HUES64 (cell line): ENCODE results near the gene PRKCZ.
A peak's percentile ranks its signal among the peaks of the same experiment; 100 is the strongest.

Experiments
- H3K27ac ChIP-seq: 2 replicates; pipeline ENCODE4 v1.7.0; 2013; ENCODE audit warnings: low read depth, low read length, inconsistent platforms
- H3K27me3 ChIP-seq: 2 replicates; pipeline ENCODE4 v1.6.1; 2013; ENCODE audit warnings: mild to moderate bottlenecking, low read length; ENCODE audit not compliant: insufficient read depth
- H3K36me3 ChIP-seq: 2 replicates; pipeline ENCODE4 v1.6.1; 2013; ENCODE audit warnings: mild to moderate bottlenecking, low read length; ENCODE audit not compliant: insufficient read depth
- H3K4me1 ChIP-seq: 2 replicates; pipeline ENCODE4 v1.6.1; 2013; ENCODE audit warnings: mild to moderate bottlenecking, low read length, moderate library complexity; ENCODE audit not compliant: insufficient read depth
- H3K4me3 ChIP-seq: 2 replicates; pipeline ENCODE4 v1.5.1; 2013; ENCODE audit warnings: mild to moderate bottlenecking, low read length, moderate library complexity
- H3K9ac ChIP-seq: 2 replicates; pipeline ENCODE4 v1.6.1; 2013; ENCODE audit warnings: mild to moderate bottlenecking, low read depth, low read length
- H3K9me3 ChIP-seq: 2 replicates; pipeline ENCODE4 v1.6.1; 2013; ENCODE audit warnings: low read depth, low read length; ENCODE audit not compliant: insufficient read depth
- WGBS: fragments of 150-250, 120-280 bp; methylation state at CpG from one replicate; pipeline ENCODE4 v1.1.7; 2013; ENCODE audit warnings: missing lambda C conversion rate; 5-methylcytosine and 5-hydroxymethylcytosine counted together

PRKCZ gene

DNA sequence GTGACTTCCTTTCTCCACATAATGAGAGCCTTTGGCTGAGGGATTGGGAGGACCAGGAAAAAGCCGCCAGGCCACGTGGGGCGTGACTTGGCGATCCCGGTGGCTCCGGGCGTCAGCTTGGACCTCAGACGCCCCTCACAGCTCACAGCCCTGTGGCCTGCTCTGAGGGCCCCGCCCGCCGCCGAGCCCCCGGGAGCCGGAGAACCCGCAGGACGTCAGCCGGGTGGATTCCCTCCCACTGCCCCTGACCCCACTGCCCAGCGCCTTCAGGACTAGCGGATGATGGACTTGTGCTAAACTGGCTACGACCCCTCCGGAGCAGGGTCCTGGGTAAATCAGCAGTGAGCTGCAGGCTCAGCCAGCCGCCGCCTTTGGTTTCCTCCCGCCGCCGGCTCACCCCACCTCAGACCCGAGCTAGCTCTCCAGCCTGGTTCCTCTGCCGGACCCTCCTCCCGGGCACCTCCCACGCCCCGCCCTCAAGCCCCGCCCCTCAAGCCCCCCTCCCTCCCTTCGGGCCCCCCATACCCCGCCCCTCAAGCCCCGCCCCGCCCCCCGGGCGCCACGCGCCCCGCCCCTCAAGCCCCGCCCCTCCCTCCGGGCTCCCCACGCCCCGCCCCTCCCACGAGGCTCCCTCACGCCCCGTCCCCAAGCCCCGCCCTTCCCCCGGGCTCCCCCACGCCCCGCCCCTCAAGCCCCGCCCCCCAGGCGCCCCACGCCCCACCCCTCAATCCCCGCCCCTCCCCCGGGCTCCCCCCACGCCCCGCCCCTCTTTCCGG lies 154.4 kb downstream of the PRKCZ start:
- H3K27me3 ChIP-seq, result peaks cover 8% of the 10 kb centered on the region
- peak overlapping the region; percentile 67 for H3K9ac ChIP-seq
- no peaks in the 10 kb centered on the region for H3K36me3 ChIP-seq
- peak overlapping the region; percentile 77; the same call in 1 of the 2 replicates for H3K27ac ChIP-seq
- no peaks in the 10 kb centered on the region for H3K4me1 ChIP-seq
- WGBS, result 4% methylated on average over 27 of the region's 60 CpGs
- no peaks in the 10 kb centered on the region for H3K9me3 ChIP-seq
- peak overlapping the region; percentile 60 for H3K4me3 ChIP-seq

DNA sequence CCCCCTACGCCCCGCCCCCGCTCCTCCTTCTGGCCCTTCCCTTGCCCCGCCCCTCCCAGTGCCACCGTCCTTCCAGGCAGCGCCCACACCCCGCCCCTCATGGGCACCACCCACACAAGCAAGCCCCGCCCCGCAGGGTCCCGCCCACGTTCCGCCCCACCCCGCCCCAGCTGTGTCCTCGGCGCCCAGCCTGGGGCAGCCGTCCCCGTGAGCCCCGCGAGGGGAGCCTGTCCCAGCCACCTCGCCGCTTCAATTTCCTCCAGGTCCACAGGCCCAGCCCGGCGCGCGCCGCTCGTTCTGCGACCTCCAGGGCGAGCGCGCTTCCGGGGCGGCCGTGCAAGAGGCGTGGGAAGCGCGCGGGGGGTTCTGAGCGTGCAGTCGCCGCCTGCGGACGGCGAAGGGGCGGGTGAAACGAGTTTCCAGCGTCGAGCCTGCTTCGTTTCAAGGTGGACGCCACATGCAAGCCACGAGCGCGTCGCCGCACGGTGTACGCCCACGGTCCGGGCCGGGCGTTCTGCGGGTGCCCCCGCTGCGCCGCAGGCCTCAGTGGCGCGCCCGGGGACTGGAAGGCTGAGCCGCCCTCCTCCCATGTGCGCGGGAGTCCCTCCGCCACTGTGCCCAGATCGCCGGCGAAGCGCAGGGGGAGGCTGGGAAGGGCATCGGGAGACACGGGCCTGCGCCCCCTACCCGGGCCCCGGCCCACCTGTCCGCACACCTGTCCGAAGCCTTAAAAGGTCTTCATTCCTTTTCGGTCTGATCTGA lies 155.2 kb downstream of the PRKCZ start:
- Histone ChIP-seq H3K4me1 (no peaks in the 10 kb centered on the region), H3K4me3 (peak overlapping the region; percentile 56), H3K9me3 (no peaks in the 10 kb centered on the region), H3K27ac (no peak overlapping the region), H3K36me3 (no peaks in the 10 kb centered on the region), H3K9ac (peak overlapping the region; percentile 65), H3K27me3 (peaks cover 8% of the 10 kb centered on the region)
- 11% methylated on average over 77 of the region's 84 CpGs for WGBS

DNA sequence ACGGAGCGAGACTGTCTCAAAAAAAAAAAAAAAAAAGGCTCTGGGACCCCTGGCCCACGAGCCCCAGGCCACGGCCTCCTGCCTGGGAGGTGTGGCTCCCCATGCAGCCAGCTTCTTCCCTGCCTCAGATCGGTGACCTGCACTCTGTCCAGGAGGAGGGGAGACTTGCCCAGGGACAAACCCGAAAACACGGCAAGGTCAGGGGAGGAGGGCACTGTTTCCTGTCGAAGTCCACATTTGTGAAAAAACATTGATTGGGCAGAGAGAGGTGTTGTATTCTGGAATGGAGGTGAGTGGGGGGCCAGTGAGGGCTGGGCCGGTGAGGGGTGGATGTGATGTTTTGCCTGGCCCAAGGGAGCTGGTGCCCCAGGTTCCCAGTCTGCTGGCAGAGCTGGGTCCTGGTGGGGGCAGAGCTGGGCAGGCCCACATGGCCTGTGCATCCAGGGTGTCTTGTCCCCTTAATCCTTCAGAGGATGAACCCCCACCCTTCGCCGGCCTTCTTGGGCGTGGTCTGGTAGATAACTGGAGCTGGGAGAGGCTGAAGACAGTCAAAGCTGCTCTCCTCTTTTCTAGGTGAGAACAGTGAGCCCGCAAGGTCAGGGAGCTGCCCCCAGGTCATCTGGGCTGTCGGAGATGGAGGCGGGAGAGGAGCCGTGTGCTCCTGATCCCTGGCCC lies 156.7 kb downstream of the PRKCZ start:
- Histone ChIP-seq H3K27me3 (peaks cover 8% of the 10 kb centered on the region), H3K27ac (no peak overlapping the region), H3K36me3 (no peaks in the 10 kb centered on the region), H3K9me3 (no peaks in the 10 kb centered on the region), H3K4me1 (no peaks in the 10 kb centered on the region), H3K4me3 (no peak overlapping the region), H3K9ac (no peak overlapping the region)
- WGBS, result 89% methylated on average over 16 of the region's 16 CpGs

DNA sequence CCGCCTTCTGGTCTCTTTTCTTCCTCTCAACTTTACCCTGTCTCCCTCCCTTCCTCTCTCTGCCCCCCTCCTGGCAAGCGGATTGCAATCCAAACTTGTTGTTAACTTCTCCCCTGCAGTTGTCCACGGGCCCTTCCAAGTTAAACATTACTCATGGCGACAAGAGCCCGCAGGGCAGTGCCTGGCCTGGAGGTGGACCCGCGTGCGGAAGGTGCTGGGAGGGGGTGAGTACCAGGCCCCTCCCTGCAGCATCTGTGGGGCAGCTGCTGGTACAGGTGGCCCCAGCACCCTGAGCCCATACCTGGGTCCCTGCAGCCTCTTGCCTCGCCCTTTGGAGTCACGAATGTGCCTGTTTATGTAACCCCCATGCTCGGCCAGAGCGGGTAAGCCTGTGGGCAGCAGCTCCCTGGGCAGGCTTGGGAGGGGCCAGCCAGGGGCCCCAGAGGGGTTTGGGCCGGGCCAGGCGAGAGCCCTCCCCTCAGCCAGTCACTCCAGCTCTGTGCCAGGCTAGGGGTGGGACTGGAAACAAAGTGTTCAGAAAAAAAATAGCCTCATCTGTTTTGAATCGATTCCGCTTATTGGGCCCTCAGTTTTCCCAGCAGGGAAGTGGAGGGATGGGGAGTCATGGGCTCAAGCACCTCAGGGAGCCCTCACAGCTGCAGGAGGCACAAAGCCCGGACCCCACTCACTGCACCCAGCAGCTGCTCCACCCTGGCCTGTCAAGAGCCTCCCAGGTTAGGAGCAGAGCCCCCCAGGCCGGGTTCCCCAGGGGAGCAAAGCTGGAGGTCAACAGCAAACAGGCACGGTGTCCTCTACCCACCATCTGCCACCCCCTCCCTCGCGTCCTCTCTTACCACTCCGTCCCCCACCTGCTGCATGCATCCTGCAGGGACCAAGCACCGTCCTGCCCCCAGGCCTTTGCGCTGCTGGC lies 158.4 kb downstream of the PRKCZ start:
- peaks cover 11% of the 10 kb centered on the region for H3K4me1 ChIP-seq
- no peaks in the 10 kb centered on the region for H3K36me3 ChIP-seq
- H3K9ac ChIP-seq, result no peak overlapping the region
- no peak overlapping the region for H3K4me3 ChIP-seq
- peaks cover 8% of the 10 kb centered on the region for H3K27me3 ChIP-seq
- no peaks in the 10 kb centered on the region for H3K9me3 ChIP-seq
- H3K27ac ChIP-seq, result no peak overlapping the region
- 85% methylated on average over 24 of the region's 24 CpGs for WGBS

DNA sequence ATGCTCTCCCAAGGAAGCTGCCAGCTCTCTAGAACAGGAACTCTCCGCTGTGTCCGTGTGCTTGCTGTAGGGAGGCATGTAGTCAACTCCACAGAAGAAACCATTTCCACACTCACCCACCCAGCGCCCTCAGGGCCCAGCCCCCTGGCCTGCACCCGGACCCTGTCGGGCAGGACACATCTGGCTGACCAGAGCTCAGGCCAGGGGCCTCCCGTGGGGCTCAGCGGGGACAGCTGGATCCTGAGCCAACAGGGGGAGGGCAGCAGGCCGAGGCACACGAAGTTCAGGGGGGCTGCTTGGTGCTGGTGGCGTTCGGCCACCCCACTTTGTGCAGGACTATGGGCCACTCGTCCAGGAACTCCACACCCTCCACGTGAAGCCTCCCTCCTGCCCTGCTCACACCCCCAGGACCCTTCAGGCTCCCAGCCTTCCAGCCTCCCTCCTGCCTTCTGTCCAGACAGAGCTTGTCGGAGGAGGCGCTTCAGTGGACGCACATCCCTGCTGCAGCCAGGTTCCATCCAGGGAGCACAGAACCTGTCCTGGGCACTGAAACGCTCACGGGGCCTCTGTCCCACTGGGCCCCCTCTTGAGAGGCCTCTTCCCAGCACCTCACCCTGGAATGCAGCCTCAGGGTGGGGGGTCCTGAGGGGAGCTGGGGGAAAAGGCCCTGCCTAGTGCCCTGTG lies 159.3 kb downstream of the PRKCZ start:
- WGBS, result 87% methylated on average over 18 of the region's 18 CpGs
- no peaks in the 10 kb centered on the region for H3K36me3 ChIP-seq
- no peak overlapping the region for H3K9ac ChIP-seq
- no peak overlapping the region for H3K4me3 ChIP-seq
- no peaks in the 10 kb centered on the region for H3K9me3 ChIP-seq
- H3K4me1 ChIP-seq, result peaks cover 18% of the 10 kb centered on the region
- peaks cover 8% of the 10 kb centered on the region for H3K27me3 ChIP-seq
- no peak overlapping the region for H3K27ac ChIP-seq

DNA sequence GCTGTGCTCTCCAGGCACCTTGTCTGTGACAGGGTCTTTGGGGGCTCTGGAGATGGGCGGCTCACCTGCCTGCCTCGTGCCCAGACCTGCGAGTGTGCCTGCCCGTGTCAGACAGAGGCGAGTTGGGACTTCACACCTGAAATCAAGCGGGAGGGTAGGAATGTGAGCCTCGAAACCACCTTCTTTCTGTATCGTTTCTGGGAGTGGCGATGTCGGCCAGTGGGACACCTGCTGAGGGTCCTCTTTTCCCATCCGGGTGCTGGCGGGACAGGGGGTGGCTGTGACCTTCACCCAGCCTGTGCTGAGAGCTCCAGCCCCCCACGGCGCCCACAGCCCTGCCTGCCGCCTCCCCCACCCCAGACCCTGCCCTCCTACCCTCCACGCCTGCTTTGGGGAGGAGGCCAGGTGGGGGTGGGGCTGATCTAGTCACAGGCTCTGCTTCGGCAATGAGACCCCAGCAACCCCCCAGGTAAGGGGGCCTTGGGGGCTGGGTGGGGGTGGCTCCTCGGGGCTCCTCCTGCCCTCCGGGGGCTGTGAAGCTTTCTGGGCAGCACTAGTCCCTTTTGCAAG lies 160.0 kb downstream of the PRKCZ start:
- H3K4me3 ChIP-seq, result no peak overlapping the region
- no peaks in the 10 kb centered on the region for H3K36me3 ChIP-seq
- H3K27me3 ChIP-seq, result peaks cover 8% of the 10 kb centered on the region
- no peak overlapping the region for H3K27ac ChIP-seq
- peaks cover 18% of the 10 kb centered on the region for H3K4me1 ChIP-seq
- whole genome bisulfite sequencing, result 86% methylated on average over 15 of the region's 19 CpGs
- no peak overlapping the region for H3K9ac ChIP-seq
- H3K9me3 ChIP-seq, result no peaks in the 10 kb centered on the region

DNA sequence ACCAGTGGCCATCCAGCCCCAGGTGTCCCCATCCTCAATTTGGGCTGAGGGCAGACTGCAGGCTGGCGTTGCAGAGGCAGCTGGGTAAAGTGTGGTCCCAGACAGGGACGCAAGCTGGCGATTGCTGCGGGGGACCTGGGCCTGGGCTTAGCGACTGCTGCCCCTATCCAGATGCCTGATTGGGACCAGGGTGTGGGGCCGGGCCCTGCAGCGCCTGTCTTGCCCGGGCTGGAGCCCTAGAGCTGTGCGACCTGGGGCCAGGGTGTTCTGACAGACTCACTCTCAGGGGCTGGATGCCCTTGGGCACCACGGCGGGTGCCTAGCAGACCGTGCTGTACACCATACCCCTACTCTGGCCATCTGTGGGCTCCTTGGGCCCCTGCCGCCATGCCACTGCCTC lies 160.6 kb downstream of the PRKCZ start:
- Histone ChIP-seq H3K9me3 (no peaks in the 10 kb centered on the region), H3K9ac (no peak overlapping the region), H3K4me1 (peaks cover 18% of the 10 kb centered on the region), H3K36me3 (no peaks in the 10 kb centered on the region), H3K27me3 (peaks cover 5% of the 10 kb centered on the region), H3K4me3 (no peak overlapping the region), H3K27ac (no peak overlapping the region)
- WGBS, result 92% methylated on average over 13 of the region's 13 CpGs

DNA sequence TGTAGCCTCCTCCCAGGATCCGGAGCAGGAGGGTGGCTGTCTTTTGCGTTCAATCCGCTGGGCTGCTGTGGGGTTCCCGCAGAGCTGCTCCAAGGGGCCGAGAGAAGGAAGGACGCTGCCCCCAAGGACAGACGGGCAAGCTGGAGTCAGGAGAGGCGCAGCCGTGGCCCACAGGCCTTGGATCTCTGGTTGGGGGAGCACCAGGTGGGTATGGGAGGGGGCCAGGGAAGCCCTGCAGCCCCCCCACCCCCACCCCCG lies 162.0 kb downstream of the PRKCZ start:
- Histone ChIP-seq H3K4me3 (peak overlapping the region; percentile 47; the same call in 1 of the 2 replicates), H3K27me3 (no peaks in the 10 kb centered on the region), H3K9me3 (no peaks in the 10 kb centered on the region), H3K27ac (peak overlapping the region; percentile 91), H3K36me3 (no peaks in the 10 kb centered on the region), H3K4me1 (peaks cover 18% of the 10 kb centered on the region), H3K9ac (peak overlapping the region; percentile 72)
- 22% methylated on average over 9 of the region's 10 CpGs for WGBS

DNA sequence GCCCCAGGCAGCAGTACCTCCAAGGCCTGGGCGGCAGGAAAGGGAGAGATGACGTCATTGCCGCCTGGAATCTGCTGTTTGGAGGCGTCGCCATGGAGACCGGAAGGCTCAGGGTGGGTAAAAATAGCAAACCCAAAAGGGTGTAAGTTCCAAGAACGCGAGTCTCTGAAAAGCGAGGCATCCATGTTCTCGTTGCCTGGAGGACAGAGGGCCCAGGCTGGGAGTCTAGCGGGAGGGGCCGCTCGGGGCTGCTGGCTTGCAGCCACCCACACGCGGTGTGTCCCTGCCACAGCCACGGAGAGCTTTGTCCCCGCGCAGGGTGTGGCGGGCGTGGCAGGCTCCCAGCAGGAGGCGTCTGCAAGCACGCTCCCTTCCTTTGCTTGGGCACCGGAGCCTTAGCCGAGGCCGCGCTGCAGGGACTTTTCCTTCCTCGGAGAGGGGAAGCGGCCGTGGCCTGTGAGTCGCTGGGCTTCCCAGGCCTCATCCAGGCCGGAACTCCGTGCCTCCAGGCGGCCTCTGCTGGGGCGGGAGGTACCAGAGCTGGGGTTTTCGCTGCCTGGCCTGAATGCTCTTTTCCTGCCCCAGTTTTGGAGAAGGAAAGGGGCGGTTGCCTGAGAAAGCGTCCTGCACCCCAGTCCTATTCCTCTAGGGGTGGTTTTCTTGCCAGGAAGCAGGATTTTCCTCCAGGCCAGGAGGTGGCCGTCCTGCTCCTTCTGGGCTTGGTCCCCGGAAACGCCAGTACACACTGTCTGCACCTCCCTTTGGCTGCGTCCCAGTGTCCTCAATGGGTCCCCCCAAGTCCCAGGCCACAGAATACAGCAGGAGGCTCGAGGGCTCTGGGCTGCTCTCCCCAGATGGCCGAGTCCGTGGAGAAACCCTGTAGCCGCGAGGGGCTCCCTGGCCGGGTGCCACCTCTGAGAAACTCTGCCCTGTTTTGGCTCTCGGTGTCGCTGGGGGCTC lies 162.6 kb downstream of the PRKCZ start:
- H3K9me3 ChIP-seq, result no peaks in the 10 kb centered on the region

More for the DNA sequence above, 162.6 kb downstream of the PRKCZ start:
- Histone ChIP-seq H3K9ac (peak overlapping the region; percentile 86), H3K4me1 (peaks cover 18% of the 10 kb centered on the region), H3K27ac (peak overlapping the region; percentile 91), H3K27me3 (no peaks in the 10 kb centered on the region), H3K36me3 (no peaks in the 10 kb centered on the region), H3K4me3 (peak overlapping the region; percentile 47)
- 22% methylated on average over 49 of the region's 49 CpGs for WGBS
